Measurements from ENCODE around the gene TMEM26.

DNA sequence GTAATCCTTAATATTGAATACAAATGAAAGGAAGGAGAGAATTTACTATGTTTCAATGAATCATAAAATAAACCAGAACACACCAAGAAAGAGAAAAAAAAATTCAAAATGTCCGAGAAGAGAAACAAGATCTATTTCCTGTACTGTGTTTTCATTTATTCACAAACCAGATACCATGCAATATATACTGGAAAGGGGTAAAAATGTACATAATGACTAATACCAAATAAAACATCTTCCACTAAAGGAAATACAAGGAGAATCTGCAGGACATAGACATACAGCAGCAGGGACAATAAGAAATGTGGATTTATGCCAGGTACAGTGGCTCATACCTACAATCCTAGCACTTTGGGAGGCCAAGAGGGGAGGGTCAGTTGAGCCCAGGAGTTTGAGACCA, 24.3 kb upstream of the TMEM26 start:
- TF ChIP-seq, protein P1, sequence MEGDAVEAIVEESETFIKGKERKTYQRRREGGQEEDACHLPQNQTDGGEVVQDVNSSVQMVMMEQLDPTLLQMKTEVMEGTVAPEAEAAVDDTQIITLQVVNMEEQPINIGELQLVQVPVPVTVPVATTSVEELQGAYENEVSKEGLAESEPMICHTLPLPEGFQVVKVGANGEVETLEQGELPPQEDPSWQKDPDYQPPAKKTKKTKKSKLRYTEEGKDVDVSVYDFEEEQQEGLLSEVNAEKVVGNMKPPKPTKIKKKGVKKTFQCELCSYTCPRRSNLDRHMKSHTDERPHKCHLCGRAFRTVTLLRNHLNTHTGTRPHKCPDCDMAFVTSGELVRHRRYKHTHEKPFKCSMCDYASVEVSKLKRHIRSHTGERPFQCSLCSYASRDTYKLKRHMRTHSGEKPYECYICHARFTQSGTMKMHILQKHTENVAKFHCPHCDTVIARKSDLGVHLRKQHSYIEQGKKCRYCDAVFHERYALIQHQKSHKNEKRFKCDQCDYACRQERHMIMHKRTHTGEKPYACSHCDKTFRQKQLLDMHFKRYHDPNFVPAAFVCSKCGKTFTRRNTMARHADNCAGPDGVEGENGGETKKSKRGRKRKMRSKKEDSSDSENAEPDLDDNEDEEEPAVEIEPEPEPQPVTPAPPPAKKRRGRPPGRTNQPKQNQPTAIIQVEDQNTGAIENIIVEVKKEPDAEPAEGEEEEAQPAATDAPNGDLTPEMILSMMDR (IDR thresholded peaks at IDR 0.05) = no peak
- TF ChIP-seq POLR2A (IDR thresholded peaks at IDR 0.05) = no peak

Measured in heart left ventricle (tissue), 13 donors.